Stimulated activated CD8-positive, alpha-beta memory T cell treated with anti-CD3 and anti-CD28 coated beads, Interleukin-4, amount 100 ng/mL, for 4 hours (primary cell): ENCODE data around the gene SLC6A15.

Source experiments
- DNase-seq, 2 donors: peaks; one replicate each; pipeline ENCODE4 v3.0.0-alpha.2; 2020; ENCODE audit warnings: low read depth in 2 of 2, low spot score in 1 of 2

SLC6A15 gene

GRCh38 chr12:84810611-84811010, 102.0 kb downstream of the SLC6A15 start:
- DNase-seq, result no peak
